GM19351 (cell line): ENCODE results near the gene CLK4.

Experiments
- ATAC-seq: cut with Tn5 transposase; IDR thresholded peaks from one replicate; pipeline ENCODE4 v1.9.1; 2021; ENCODE audit warnings: mild to moderate bottlenecking, moderate library complexity; ENCODE audit not compliant: unreplicated experiment

Gene CLK4

GRCh38 chr5:178637356-178638074, 10.7 kb upstream of the CLK4 start:
- ATAC-seq: no peak

- ATAC-seq: no peak
Measured at GRCh38 chr5:178632285-178632684, 5.4 kb upstream of the CLK4 start.

- ATAC-seq: no peak
Measured at GRCh38 chr5:178630951-178631350, 4.1 kb upstream of the CLK4 start.

GRCh38 chr5:178630475-178630930, 3.7 kb upstream of the CLK4 start:
- ATAC-seq: no peak

DNA sequence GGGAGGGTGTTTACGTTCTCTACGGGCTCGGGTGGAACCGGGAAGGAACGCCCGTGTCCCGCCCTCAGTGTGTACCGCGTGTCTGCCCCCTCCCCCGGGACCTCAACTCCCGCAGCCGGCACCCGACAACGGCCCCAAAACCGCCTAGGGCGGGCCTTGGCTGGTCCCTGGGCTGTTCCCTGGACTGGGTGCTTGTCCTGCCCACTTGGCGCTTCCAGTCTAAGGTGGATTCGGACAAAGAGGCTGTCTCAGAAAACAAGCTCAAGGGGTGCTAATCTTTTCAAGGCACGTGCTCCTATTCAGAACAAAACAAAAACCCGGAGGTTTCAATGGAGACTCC, 379 bp upstream of the CLK4 start:
- peak; percentile 26 for ATAC-seq

DNA sequence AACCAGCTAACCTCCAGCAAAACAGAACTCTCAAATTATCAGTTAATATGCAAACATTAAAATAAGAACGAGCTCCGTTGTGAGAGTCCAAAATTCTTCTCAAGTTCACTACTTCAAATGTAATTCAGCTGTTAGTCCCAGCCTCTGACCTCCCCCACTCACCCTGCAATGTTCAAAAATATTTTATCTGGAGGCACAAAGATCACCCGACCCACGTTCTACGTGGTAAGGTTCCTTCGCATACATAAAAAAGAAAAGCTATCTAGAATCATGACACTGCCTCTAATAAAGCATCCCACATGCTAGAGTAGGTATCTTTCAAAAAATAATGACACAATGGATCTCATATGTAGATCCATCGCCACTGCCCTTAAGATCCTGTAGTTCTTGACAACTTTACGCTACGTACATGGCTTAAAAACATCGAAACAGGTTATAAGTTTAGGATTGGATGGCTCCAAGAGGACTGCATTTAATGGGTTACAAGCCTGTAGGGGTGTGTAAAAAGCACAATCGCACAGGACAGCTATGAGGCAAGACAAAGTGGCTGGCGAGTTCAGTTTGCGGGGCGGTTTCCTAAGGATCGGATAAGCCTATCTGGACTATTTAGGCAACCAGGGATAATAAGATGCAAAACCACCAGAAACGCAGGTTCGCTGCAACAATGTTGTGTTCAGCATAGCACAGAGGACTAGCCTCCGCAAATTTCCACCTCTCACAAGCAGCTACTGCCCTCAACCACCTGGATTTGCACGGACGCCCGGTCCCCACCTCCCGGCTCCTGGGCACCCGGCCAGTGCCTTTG, 969 bp downstream of the CLK4 start:
- peak; percentile 25 for ATAC-seq

GRCh38 chr5:178624631-178625546, 2.0 kb downstream of the CLK4 start:
- no peak for ATAC-seq

DNA sequence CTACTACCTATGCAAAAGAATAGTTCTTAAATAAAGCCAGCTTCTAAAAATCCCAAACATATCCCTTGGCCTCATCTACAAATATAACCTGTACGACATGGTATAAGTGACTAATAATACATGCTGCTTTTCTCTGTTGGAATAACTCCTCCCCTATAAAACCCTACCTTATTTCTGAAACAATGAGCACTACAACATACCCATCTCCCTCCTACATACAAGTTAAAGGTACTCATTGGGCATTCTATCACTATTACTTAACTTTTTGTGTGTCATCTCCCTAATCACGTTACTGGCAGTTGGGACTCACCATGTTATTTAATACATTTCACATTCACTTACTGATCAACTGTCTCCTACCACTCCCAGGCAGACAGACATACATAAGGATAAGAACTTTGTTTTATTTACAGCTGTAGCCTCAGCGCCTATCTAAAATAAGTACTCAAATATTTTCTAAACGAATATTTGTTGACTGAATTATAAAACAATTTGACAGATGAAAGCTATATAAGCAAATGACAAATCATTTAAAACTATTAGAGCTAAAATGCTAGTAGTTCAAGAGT, 4.1 kb downstream of the CLK4 start:
- no peak for ATAC-seq

GRCh38 chr5:178619390-178619789, 7.5 kb downstream of the CLK4 start:
- no peak for ATAC-seq

DNA sequence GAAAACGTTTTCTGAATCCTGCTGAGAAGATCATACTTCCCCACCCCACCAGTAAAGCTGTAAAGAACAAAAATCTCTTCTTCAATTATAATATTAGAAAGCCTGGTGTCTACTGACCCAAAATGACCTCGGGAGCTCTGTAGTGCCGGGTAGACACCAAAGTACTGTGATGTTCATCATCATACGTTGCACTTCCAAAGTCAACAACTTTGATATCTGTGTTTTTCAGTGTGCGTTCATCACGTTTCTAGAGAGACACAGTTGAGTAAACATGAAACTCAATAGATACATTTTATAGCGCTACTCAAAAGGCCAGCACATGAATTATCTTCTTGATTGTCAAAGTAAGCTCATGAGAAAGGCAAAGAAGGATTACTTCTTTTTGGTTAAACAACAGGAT, 14.6 kb downstream of the CLK4 start:
- no peak for ATAC-seq

GRCh38 chr5:178606269-178606668, 20.6 kb downstream of the CLK4 start:
- no peak for ATAC-seq

- no peak for ATAC-seq
Measured at GRCh38 chr5:178605788-178606187, 21.1 kb downstream of the CLK4 start.

DNA sequence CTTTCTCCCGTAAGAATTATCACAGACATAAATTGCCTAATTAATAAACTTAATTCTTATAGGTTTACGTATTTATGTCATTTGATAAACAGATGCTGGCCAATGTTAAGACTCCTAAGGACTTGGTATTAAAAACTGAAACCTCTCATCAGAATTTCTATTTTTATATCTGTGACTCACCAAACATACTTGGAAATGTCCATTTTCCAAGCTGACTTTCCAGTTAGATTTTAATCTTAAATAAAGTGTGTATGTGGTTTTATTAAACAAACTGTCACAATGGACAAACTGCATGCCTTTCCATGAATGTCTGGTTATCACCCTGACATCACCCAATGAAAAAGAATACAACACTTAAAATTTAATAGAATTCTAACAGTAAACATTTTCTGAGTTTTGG, 24.1 kb downstream of the CLK4 start:
- no peak for ATAC-seq

DNA sequence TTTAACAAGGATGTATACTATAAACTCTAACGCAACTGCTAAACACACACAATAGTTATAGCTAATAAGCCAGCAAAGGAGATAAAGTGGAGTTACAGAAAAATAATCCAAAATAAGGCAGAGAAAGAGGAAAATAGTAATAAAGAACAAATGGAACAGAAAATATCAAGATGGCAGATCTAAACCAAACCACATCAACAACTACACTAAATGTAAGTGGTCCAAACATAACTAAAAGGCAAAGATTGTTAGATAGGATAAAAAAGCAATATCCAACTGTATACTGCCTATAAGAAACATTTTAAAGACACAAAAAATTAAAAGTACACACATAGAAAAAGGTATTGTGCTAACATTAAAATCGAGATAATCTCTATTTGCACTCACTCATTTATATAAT, 31.1 kb downstream of the CLK4 start:
- ATAC-seq: no peak

- ATAC-seq: no peak
Measured at GRCh38 chr5:178595150-178595549, 31.7 kb downstream of the CLK4 start.

DNA sequence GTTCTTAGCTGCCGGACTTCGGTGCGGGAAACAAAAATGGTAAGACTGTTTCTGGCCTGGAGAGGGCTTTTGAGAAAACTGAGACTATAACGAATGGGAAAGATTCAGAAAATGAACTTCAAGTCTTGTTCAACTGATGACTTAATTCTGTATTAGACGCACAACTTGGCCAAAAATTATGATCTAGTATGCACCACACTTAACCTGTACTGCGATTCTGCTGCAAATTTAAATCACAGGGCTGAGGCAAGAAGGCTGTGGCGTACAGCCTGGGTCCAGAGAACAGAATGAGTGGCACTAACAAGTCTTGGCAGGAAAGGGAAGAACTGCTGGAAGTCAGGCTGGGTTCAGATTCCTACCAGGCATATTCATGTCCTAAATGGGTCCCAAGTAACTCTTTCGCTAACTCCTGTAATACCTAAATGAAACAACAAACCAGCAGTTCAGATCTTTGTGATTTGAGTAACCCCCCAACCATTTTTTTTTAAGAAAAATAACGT, 35.9 kb downstream of the CLK4 start:
- ATAC-seq: no peak

GRCh38 chr5:178590141-178590923, 36.5 kb downstream of the CLK4 start, which contains the start of gene COL23A1:
COL23A1 (minus strand) TSS chr5:178590393.
- no peak for ATAC-seq

DNA sequence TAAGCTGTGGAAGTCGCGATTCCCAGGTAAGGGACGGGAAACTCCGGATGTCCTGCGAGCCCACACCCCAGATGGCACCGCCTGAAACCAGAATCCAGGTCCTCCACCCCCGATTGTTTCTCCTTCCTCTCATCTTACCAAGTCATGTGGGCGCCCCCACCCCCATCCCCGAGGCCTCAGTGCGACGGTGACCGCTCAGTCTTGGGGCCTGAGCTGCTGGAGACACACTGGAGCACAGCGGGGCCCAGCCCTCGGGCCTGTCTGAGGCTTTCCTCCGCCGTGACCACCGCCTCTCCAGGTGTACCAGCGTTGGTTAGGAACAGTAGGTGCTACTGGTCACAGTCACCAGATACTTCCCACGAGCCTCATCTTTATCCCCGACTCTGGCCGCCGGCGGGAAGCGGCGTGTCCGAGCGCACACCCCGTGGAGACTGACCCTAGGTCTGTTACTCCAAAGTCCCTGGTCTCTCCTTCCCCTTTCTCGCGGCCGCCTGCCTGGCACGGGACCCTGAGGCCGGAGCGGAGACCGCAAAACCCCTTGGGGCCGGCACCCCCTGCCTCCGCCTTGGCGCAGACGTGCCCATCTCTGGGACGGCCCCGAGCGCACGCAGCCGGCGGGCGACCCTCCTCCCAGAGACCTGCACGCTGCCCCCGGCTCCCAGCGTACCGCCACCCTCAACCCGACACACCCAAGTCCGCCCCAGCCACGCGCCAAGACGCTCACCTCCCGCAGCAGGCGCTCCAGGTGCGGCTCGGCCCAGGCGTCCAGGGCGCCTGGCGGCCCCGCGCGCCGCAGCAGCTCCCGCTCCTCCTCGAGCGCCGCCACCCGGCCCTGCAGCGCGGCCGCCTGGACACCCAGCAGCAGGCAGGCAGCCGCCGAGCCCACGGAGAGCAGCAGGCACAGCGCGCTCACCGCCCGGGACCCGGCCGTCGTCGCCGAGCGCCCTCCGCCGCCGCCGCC, 37.4 kb downstream of the CLK4 start:
- ATAC-seq: no peak

- no peak for ATAC-seq
Measured at GRCh38 chr5:178588769-178589168, 38.1 kb downstream of the CLK4 start.
